OCI-LY7 (cell line): ENCODE data around the gene FAM72B.
"Not testable (repeated sequence)": the region's sequence is repeated elsewhere in the genome, so short reads cannot be mapped to it uniquely, and the experiment has no call there.

Experiments
- CTCF ChIP-seq: fragments of 200-600 bp; sonication (generic); conservative IDR thresholded peaks from 2 replicates; pipeline ENCODE4 v1.5.1; 2014; ENCODE audit warnings: mild to moderate bottlenecking, antibody characterized with exemption, low read length, moderate library complexity, mixed read lengths
- EZH2phosphoT487 ChIP-seq: fragments of 200-600 bp; sonication (generic); IDR thresholded peaks from 2 replicates; pipeline ENCODE4 v1.6.1; 2018; ENCODE audit warnings: low read depth, borderline replicate concordance, mild to moderate bottlenecking, mixed run types, antibody characterized with exemption, low read length, moderate library complexity, mixed read lengths

- not testable (repeated sequence) for TF ChIP-seq CTCF, EZH2phosphoT487
Observed at GRCh38 chr1:121200232-121200631, 16.1 kb upstream of the FAM72B start.
